GM12892 (cell line): ENCODE data around the gene SMYD3.

Source experiments
- POLR2A ChIP-seq: IDR thresholded peaks from 2 replicates; pipeline ENCODE4 v1.6.1; 2011; ENCODE audit warnings: low read depth, low read length, control low read depth
- POLR2AphosphoS5 ChIP-seq: IDR thresholded peaks from 2 replicates; pipeline ENCODE4 v1.6.1; 2011; ENCODE audit warnings: low read depth, low read length, control low read depth

GRCh38 chr1:245776139-245776538 lies 730.9 kb downstream of the SMYD3 start:
- TF ChIP-seq POLR2AphosphoS5 (no peak), POLR2A (no peak)
